ENCODE data around the gene C19orf47.
"Not testable (repeated sequence)": the region's sequence is repeated elsewhere in the genome, so short reads cannot be mapped to it uniquely, and the experiment has no call there.

C19orf47 gene

DNA sequence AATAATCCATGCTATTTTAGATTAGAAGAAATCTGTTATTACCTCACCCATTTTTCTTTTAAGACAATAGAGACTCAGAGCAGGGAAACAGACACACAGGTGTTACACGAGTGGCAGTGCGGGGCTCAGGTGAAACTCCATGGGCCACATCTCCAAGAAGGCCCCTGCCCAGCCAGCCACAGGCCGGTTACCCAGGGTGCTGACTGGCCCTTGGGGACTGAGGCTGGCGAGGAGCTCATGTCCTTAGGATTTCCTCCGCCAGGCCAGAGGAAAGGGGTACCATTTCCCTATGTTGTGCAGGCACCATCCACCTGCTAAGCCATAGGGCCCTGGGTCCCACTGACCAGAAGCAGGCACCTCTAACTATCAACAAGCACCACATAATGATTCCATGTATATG is 10.6 kb downstream of the C19orf47 start:
- TF ChIP-seq CTCF (IDR thresholded peaks at IDR 0.05) = no peak
- no peak overlapping the region for H3K4me3 Mint-ChIP-seq
- H3K36me3 Mint-ChIP-seq (ENCODE audit: low read depth) = peaks cover 34% of the 10 kb centered on the region
- DNase-seq = no peak
- no peak overlapping the region for H3K27ac Mint-ChIP-seq
- H3K4me1 Mint-ChIP-seq = peaks cover 4% of the 10 kb centered on the region
- H3K27me3 Mint-ChIP-seq (ENCODE audit: low read depth, poor library complexity) = no peaks in the 10 kb centered on the region
- H3K9me3 Mint-ChIP-seq = no peaks in the 10 kb centered on the region

GRCh38 chr19:40337107-40337506 is 11.1 kb downstream of the C19orf47 start:
- Mint-ChIP-seq H3K9me3 (no peaks in the 10 kb centered on the region), H3K36me3 (ENCODE audit: low read depth) (peaks cover 35% of the 10 kb centered on the region), H3K4me1 (no peaks in the 10 kb centered on the region), H3K4me3 (no peak overlapping the region), H3K27ac (no peak overlapping the region), H3K27me3 (ENCODE audit: low read depth, poor library complexity) (no peaks in the 10 kb centered on the region)
- TF ChIP-seq CTCF (IDR thresholded peaks at IDR 0.05) = no peak
- DNase-seq = no peak

GRCh38 chr19:40336601-40336900 is 11.6 kb downstream of the C19orf47 start:
- DNase-seq = no peak
- TF ChIP-seq CTCF (IDR thresholded peaks at IDR 0.05) = no peak
- H3K4me1 Mint-ChIP-seq = no peaks in the 10 kb centered on the region
- peak overlapping the region; percentile 22 for H3K27ac Mint-ChIP-seq
- no peaks in the 10 kb centered on the region for H3K9me3 Mint-ChIP-seq
- H3K4me3 Mint-ChIP-seq = no peak overlapping the region
- H3K27me3 Mint-ChIP-seq (ENCODE audit: low read depth, poor library complexity) = no peaks in the 10 kb centered on the region
- peaks cover 38% of the 10 kb centered on the region for H3K36me3 Mint-ChIP-seq (ENCODE audit: low read depth)

DNA sequence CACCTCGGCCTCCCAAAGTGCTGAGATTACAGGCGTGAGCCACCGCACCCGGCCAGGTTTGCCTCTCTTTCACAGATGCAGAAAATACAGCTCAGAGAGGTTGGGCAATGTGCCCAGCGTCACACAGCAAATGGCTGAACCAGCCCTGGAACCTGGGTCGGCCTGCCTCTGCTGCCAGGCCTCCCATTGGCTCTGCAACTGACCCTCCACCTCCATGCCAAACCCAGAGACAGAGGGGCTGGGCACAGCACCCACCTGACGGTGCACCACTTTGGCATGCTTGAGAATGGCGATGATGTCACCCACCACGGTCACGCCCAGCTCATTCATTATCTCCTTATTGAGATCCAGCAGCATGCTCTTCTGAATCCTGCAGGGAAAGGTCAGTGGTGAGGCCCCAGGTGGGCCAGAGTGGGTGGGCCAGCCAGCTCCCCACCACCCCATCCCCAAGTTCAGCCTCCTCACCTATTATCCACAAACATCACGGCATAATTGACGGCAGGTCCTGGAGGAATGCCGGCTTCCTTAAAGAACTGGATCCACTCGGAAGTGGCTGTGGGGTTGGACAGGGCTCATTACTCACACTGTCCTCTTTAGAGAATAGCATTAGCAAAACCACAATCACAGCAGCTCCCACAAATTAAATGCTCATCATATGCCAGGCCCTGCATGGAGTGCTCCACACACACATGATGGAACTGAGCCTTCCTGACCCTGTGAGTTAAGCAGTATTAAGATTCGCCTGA is 12.2 kb downstream of the C19orf47 start:
- no peak overlapping the region for H3K4me3 Mint-ChIP-seq
- H3K27ac Mint-ChIP-seq = peak overlapping the region; percentile 22
- peaks cover 43% of the 10 kb centered on the region for H3K36me3 Mint-ChIP-seq (ENCODE audit: low read depth)
- no peaks in the 10 kb centered on the region for H3K27me3 Mint-ChIP-seq (ENCODE audit: low read depth, poor library complexity)
- no peaks in the 10 kb centered on the region for H3K4me1 Mint-ChIP-seq
- no peaks in the 10 kb centered on the region for H3K9me3 Mint-ChIP-seq
- no peak for DNase-seq
- TF ChIP-seq CTCF (IDR thresholded peaks at IDR 0.05) = no peak

DNA sequence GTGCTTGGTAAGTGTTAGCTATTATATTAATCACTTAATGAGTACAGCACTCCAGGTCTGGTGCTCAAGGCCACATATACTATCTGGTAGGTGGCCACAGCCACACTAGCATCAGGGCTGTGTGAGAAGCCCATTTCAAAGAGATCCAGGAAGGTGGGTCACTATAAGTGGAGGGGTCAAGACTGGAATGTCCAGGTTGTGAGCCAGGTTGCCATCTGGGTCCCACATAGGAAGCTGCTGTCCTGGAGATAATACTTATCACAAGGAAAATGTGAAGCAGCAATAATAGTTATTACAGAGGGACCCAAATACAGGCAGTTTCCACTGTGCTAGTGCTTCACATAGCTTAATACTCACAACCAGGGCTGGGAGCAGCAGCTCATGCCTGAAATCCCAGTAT is 13.1 kb downstream of the C19orf47 start:
- no peak for DNase-seq
- H3K4me1 Mint-ChIP-seq = no peaks in the 10 kb centered on the region
- no peaks in the 10 kb centered on the region for H3K27me3 Mint-ChIP-seq (ENCODE audit: low read depth, poor library complexity)
- no peak overlapping the region for H3K4me3 Mint-ChIP-seq
- no peak for TF ChIP-seq CTCF (IDR thresholded peaks at IDR 0.05)
- peaks cover 42% of the 10 kb centered on the region for H3K36me3 Mint-ChIP-seq (ENCODE audit: low read depth)
- H3K9me3 Mint-ChIP-seq = no peaks in the 10 kb centered on the region
- H3K27ac Mint-ChIP-seq = no peak overlapping the region

GRCh38 chr19:40333083-40333482 is 15.1 kb downstream of the C19orf47 start:
- H3K9me3 Mint-ChIP-seq; H3K27ac Mint-ChIP-seq; H3K4me3 Mint-ChIP-seq; DNase-seq; H3K27me3 Mint-ChIP-seq (ENCODE audit: low read depth, poor library complexity); H3K4me1 Mint-ChIP-seq: not testable (repeated sequence)
- H3K36me3 Mint-ChIP-seq (ENCODE audit: low read depth) = peaks cover 37% of the 10 kb centered on the region
